Fibroblast of villous mesenchyme (primary cell): ENCODE results near the gene ISCU. TPM values are rescaled to one million over a fixed set of nuclear protein-coding genes. Genes with fewer than 3 reads are reported as not detected.
A peak's percentile ranks its signal among the peaks of the same experiment; 100 is the strongest.

ENCODE experiments used
- DNase-seq: peaks from one replicate; pipeline ENCODE4 v3.0.0-alpha.2; 2010; ENCODE audit warnings: low read depth
- H3K4me3 ChIP-seq: 2 replicates; pipeline ENCODE4 v1.5.1; 2011; ENCODE audit warnings: low read depth, mild to moderate bottlenecking, low read length
- total RNA-seq: library from RNA; depleted of rRNA; stranded (reverse); fragments of >200 nt; gene quantifications from 2 replicates; pipeline ENCODE4 v1.2.3, GENCODE V29; 2012
- TF ChIP-seq, protein P1 (sequence below): IDR thresholded peaks from 2 replicates; pipeline ENCODE4 v1.5.1; 2012; ENCODE audit warnings: low read depth, mild to moderate bottlenecking, low read length; ENCODE audit not compliant: insufficient read depth

Gene ISCU
- total RNA-seq, result 105 TPM in 2 replicates

DNA sequence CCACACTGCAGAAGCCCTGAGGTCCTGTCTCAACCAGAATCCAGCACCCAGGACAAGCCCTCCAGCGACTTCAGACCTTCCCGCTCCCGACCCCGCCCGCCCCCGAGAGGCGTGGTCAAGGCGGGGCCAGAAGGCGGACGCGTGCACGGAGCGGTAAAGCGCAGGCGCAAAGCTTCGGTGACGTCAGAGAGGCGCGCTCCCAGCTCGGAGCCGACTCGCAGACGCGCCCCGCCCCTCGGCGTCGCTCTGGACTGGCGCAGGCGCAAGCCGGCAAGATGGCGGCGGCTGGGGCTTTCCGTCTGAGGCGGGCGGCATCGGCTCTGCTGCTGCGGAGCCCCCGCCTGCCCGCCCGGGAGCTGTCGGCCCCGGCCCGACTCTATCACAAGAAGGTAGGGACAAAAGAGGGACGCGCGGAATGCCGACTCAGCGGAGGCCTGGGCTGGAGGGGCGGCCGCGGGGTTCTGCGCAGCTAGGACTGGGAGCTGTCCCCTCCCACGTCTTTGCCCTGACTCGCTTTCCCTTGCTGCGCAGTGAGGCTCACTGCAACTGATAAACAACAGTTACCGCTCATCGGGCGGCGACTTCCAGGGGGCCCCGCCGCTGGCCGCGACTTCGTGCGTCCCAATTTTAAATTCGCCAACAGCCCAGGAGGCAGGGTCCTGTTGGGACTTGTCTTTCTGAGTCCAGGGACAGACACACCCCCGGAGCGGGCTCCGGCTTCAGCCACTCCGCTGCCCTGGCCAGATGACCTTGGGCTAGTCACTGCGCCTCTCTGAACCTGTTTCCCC, at the start of gene ISCU:
ISCU (plus strand) TSS at position 249 of the 788 bp plus-strand sequence; CDS start at position 276, 27 bp downstream.
- H3K4me3 ChIP-seq, result peak within 1 kb of the TSS; percentile 97
- peak; percentile 97 for DNase-seq

DNA sequence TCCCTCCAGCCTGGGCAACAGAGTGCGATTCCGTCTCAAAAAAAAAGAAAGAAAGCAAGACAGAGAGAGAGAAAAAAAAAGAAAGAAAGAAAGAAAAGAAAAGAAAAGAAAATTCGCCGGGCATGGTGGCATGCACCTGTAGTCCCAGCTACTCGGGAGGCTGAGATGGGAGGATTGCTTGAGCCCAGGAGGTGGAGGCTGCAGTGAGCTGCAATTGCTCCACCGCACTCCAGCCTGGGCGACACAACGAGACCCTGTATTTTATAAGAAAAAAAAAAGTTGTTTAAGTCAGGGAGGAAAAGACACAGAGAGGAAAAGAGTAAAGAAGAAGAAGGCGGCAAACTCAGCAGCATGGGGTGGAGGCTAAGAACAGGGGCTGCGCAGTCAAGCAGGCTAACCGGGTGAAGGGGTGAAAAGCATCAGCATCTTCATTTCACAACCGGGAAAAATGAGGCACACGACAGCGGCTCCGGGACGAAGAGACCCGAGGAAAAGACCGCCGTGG, 47.9 kb upstream of the ISCU start:
- DNase-seq, result no peak
- TF ChIP-seq, protein P1, sequence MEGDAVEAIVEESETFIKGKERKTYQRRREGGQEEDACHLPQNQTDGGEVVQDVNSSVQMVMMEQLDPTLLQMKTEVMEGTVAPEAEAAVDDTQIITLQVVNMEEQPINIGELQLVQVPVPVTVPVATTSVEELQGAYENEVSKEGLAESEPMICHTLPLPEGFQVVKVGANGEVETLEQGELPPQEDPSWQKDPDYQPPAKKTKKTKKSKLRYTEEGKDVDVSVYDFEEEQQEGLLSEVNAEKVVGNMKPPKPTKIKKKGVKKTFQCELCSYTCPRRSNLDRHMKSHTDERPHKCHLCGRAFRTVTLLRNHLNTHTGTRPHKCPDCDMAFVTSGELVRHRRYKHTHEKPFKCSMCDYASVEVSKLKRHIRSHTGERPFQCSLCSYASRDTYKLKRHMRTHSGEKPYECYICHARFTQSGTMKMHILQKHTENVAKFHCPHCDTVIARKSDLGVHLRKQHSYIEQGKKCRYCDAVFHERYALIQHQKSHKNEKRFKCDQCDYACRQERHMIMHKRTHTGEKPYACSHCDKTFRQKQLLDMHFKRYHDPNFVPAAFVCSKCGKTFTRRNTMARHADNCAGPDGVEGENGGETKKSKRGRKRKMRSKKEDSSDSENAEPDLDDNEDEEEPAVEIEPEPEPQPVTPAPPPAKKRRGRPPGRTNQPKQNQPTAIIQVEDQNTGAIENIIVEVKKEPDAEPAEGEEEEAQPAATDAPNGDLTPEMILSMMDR, result no peak
- peak overlapping the region; percentile 95 for H3K4me3 ChIP-seq

More for the DNA sequence above, at the start of gene ISCU:
- TF ChIP-seq, protein P1, result no peak

DNA sequence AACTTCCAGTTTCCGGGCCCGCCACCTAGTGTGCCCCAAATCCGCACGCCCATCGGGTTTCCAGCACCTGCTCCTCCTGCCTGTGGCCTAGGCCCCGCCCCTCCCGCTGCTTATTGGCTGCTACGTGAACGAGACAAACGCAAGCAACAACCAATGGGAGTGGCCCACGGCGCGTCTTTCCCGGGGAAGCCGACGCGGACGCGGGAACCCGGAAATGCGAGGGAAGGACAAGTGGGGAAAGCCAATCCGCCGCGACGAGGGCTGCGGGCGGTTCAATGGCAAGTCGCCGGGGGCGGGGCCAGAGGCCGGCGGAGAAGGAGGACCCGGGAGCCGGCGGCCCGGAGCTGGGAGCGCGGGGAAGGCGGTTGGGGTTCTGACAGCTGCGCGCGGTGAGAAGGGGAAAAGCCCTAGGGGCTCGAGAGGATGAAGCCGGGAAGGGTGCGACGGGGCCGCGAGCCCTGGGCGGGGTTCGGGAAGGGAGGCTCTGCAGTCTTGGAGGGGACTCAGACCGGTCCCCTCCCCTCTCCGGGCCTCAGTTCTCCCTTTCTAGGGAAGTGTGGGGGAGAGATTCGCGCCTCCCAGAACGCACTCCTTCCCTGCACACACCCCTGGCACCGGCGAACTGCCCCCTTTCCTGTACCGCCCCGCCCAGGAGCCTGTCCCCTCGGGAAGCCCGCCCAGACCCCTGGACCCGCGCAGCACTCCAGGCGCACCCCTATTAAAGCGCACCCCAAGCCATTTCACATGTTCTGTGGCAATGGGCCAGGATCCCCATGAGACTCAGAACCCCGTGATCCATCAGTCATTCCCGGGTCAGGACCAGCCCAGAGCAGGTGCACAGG, 47.2 kb upstream of the ISCU start, which contains the start of gene FICD:
FICD (plus strand) TSS at position 305 of the 842 bp plus-strand sequence. CDS start 1,696 bp downstream, outside the sequence.
- DNase-seq, result peak; percentile 97
- peak within 1 kb of the TSS; percentile 95 for H3K4me3 ChIP-seq
- TF ChIP-seq, protein P1, result no peak

DNA sequence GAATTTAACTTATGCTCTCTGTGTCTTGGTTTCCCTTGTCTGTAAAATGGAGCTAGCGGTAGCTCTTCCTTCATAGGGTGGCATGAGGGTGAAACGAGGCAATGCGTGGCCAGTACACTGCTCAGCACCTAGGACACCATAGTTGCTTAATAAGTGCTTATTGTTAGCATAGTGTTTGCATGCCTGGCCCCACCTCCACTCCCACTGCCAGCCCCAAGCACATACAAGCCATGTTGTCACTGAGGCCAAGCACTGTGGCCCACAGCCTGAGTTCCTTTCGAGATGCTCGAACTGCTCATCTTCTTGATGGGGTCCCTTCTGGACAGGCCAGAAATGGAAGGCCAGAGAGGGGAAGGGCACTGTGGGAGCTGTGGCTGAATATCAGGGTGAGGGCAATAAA, 46.5 kb upstream of the ISCU start:
- H3K4me3 ChIP-seq, result peak overlapping the region; percentile 95
- DNase-seq, result no peak
- TF ChIP-seq, protein P1, result no peak

DNA sequence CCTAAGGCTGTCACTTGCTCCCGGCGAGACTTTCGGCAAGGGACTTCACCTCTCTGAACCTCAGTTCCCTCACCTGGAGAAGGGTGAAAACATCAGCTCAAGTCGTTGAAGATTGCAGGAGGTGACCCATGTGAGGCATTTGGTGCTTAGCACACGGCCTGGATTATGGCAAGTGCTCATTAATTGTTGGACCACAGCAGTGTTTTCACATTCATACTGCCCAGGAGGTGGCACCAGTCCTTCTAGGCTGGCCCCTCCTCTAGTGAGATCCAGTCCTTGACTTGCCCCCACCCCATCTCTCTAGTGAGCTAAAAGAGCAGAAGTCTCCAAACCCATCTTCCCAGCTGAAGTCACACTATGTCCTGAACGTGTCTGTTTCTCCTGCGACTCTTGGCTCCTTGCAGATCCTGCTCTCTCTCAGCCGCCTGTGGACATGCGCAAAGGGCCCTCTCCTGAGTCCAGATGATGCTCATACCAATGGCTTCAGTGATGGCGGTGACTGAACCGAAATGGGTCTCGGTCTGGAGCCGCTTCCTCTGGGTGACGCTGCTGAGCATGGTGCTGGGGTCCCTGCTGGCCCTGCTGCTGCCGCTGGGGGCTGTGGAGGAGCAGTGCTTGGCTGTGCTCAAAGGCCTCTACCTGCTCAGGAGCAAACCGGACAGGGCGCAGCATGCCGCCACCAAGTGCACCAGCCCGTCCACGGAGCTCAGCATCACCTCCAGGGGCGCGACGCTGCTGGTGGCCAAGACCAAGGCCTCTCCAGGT, 45.7 kb upstream of the ISCU start:
- TF ChIP-seq, protein P1, result no peak
- no peak for DNase-seq
- no peak overlapping the region for H3K4me3 ChIP-seq
